HG02642 (cell line): ENCODE results near the gene VEPH1.

Source experiments
- ATAC-seq: cut with Tn5 transposase; IDR thresholded peaks from one replicate; pipeline ENCODE4 v1.9.1; 2021; ENCODE audit warnings: mild to moderate bottlenecking; ENCODE audit not compliant: unreplicated experiment, poor library complexity

The VEPH1 gene

GRCh38 chr3:157479464-157480243, 23.6 kb downstream of the VEPH1 start:
- no peak for ATAC-seq

GRCh38 chr3:157477441-157477840, 25.8 kb downstream of the VEPH1 start:
- ATAC-seq, result no peak

GRCh38 chr3:157475921-157476414, 27.2 kb downstream of the VEPH1 start:
- ATAC-seq, result no peak

GRCh38 chr3:157472648-157473047, 30.6 kb downstream of the VEPH1 start:
- ATAC-seq, result no peak

- no peak for ATAC-seq
Measured at GRCh38 chr3:157471064-157471463, 32.2 kb downstream of the VEPH1 start.

- no peak for ATAC-seq
Measured at GRCh38 chr3:157469561-157470294, 33.5 kb downstream of the VEPH1 start.

GRCh38 chr3:157467200-157467599, 36.0 kb downstream of the VEPH1 start:
- ATAC-seq, result no peak

GRCh38 chr3:157465741-157466140, 37.5 kb downstream of the VEPH1 start:
- no peak for ATAC-seq

- no peak for ATAC-seq
Measured at GRCh38 chr3:157464321-157464720, 38.9 kb downstream of the VEPH1 start.

- no peak for ATAC-seq
Measured at GRCh38 chr3:157463816-157464215, 39.4 kb downstream of the VEPH1 start.

- ATAC-seq, result no peak
Measured at GRCh38 chr3:157460253-157460652, 43.0 kb downstream of the VEPH1 start.

- ATAC-seq, result no peak
Measured at GRCh38 chr3:157459706-157460105, 43.5 kb downstream of the VEPH1 start.

- no peak for ATAC-seq
Measured at GRCh38 chr3:157453824-157454223, 49.4 kb downstream of the VEPH1 start.

- ATAC-seq, result no peak
Measured at GRCh38 chr3:157452097-157452496, 51.1 kb downstream of the VEPH1 start.

GRCh38 chr3:157447026-157447694, 56.1 kb downstream of the VEPH1 start:
- ATAC-seq, result no peak

GRCh38 chr3:157445857-157446256, 57.4 kb downstream of the VEPH1 start:
- no peak for ATAC-seq

- no peak for ATAC-seq
Measured at GRCh38 chr3:157444797-157445184, 58.4 kb downstream of the VEPH1 start.

GRCh38 chr3:157443905-157444796, 59.1 kb downstream of the VEPH1 start:
- no peak for ATAC-seq

GRCh38 chr3:157442729-157443128, 60.5 kb downstream of the VEPH1 start:
- ATAC-seq, result no peak

GRCh38 chr3:157441102-157441624, 62.1 kb downstream of the VEPH1 start:
- ATAC-seq, result no peak
